Measurements from ENCODE around the gene MMP27. TPM values are rescaled to one million over a fixed set of nuclear protein-coding genes. Genes with fewer than 3 reads are reported as not detected.

The MMP27 gene
- total and polyA plus RNA-seq, 7 donors = 0.06 to 0.08 TPM; not detected in 5

DNA sequence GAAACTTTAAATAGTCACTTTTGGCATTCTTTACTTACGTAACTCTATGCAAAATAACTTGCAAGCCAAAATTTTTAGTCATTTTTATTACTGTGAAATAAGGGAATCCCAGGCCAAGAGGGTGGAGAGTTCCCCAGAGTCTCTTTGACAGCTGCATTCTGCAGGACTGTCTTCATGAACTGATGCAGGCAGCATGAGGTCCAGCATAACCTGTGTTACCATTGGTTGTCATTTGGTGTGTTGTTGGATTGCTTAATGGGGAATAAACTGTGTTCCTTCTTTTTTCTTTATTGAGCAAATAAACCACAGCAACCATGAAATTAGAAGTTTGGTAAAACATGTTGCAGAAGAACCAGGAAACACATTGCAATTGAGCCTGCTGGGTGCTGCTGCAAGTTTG lies 24.6 kb downstream of the MMP27 start:
- 22 to 34% (median 23%) methylated on average over 1 of the region's 1 CpG for WGBS, 3 donors
- H3K4me3 ChIP-seq = no peak overlapping the region
- intact Hi-C loops (cut with DNase I) = no loop called here
- H3K27me3 ChIP-seq (ENCODE audit: insufficient read depth in 3 of 3, low read length in 2 of 3) = no peaks in the 10 kb centered on the region
- ATAC-seq (peak in 3 of 4 donors; percentile 68 to 80 (median 72)), DNase-seq (peak in 1 of 2 donors; percentile 32)
- no peak overlapping the region for H3K27ac ChIP-seq
- no peak for TF ChIP-seq CTCF (IDR thresholded peaks at IDR 0.05)
- no peaks in the 10 kb centered on the region for H3K4me1 ChIP-seq
- H3K36me3 ChIP-seq (ENCODE audit: insufficient read depth in 1 of 2, low read depth in 1 of 2) = no peaks in the 10 kb centered on the region
- no peaks in the 10 kb centered on the region for H3K9me3 ChIP-seq

DNA sequence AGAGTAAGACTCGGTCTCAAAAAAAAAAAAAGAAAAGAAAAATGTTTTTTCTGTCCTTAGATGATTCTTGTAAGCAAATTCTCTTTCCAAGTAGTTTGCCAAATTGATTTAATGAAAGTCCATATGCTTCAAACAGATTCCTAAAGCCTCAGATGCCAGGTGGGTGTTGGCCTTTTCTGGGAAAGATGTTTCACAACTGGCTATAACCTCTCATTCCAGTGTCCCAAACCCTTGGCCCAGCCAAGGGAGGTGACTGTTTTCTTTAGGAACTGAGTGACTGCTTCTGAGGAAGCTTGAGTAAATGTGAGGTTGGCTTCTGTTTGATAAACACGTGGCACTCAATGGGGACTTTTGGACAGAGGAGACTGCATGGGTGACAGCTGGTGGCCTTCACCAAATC lies 27.5 kb downstream of the MMP27 start:
- WGBS, 3 donors = 39 to 63% (median 43%) methylated on average over 2 of the region's 2 CpGs

GRCh38 chr11:102676084-102676483 lies 29.5 kb downstream of the MMP27 start:
- no peak for TF ChIP-seq CTCF (IDR thresholded peaks at IDR 0.05)
- ATAC-seq (no peak), DNase-seq (no peak)
- no peak overlapping the region for H3K27ac ChIP-seq
- H3K27me3 ChIP-seq (ENCODE audit: insufficient read depth in 3 of 3, low read length in 2 of 3) = no peaks in the 10 kb centered on the region
- H3K4me3 ChIP-seq = no peak overlapping the region
- no peaks in the 10 kb centered on the region for H3K36me3 ChIP-seq (ENCODE audit: insufficient read depth in 1 of 2, low read depth in 1 of 2)
- WGBS, 3 donors = 52 to 54% (median 53%) methylated on average over 2 of the region's 2 CpGs
- intact Hi-C loops (cut with DNase I) = no loop called here
- H3K4me1 ChIP-seq = no peaks in the 10 kb centered on the region
- no peaks in the 10 kb centered on the region for H3K9me3 ChIP-seq

More for the DNA sequence above, 27.5 kb downstream of the MMP27 start:
- Histone ChIP-seq H3K36me3 (ENCODE audit: insufficient read depth in 1 of 2, low read depth in 1 of 2) (no peaks in the 10 kb centered on the region), H3K4me1 (no peaks in the 10 kb centered on the region), H3K4me3 (no peak overlapping the region), H3K27me3 (ENCODE audit: insufficient read depth in 3 of 3, low read length in 2 of 3) (no peaks in the 10 kb centered on the region), H3K27ac (no peak overlapping the region), H3K9me3 (no peaks in the 10 kb centered on the region)
- no peak for TF ChIP-seq CTCF (IDR thresholded peaks at IDR 0.05)
- intact Hi-C loops (cut with DNase I) = no loop called here
- DNase-seq (no peak), ATAC-seq (no peak)

GRCh38 chr11:102669664-102670063 lies 35.9 kb downstream of the MMP27 start:
- ATAC-seq = no peak
- H3K36me3 ChIP-seq (ENCODE audit: insufficient read depth in 1 of 2, low read depth in 1 of 2) = no peaks in the 10 kb centered on the region
- H3K27me3 ChIP-seq (ENCODE audit: insufficient read depth in 3 of 3, low read length in 2 of 3) = peaks cover 0 to 4% (median 0%) of the 10 kb centered on the region in 3 donors
- H3K9me3 ChIP-seq = no peaks in the 10 kb centered on the region
- 55 to 66% (median 61%) methylated on average over 3 of the region's 3 CpGs for WGBS, 3 donors
- no peak for TF ChIP-seq CTCF (IDR thresholded peaks at IDR 0.05)
- no peaks in the 10 kb centered on the region for H3K4me1 ChIP-seq
- H3K27ac ChIP-seq = no peak overlapping the region
- intact Hi-C loops (cut with DNase I) = loop anchor here in 1 of 2 donors (5.0 to 10.0 kb wide), 2 partner anchors 325 to 377 kb away; partner anchors contain the start of gene BIRC2
- no peak for DNase-seq
- H3K4me3 ChIP-seq = no peak overlapping the region

DNA sequence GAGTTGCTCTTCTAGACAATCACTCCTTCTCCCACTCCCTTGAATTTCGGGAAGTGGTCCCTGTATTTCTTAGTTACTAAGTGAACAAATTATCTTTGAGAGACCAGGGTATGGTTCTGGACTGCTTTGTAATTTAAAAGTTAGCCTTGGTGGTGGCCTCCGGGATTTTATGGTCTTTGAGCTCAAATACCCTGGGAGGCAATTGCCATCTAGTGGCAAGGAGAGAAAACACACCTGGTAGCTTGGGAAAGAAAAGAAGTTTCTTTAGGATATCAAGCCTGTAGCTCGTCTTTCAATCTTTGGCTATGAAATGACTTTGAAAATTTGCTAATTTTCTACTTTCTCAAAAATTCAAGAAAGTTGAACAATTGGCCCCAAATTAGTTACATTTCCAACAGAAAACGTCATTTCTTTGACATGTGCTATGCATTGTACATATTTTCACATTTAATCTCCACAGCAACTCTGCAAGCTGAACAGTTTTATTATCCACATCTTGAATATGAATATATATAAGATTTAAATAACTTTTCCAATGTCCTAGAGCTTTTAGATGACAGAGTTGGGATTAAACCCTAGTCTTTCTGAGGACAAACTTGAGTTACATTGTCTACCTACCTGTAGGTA lies 39.1 kb downstream of the MMP27 start:
- Histone ChIP-seq H3K4me3 (no peak overlapping the region), H3K36me3 (ENCODE audit: insufficient read depth in 1 of 2, low read depth in 1 of 2) (no peaks in the 10 kb centered on the region), H3K27me3 (ENCODE audit: insufficient read depth in 3 of 3, low read length in 2 of 3) (peaks cover 0 to 4% (median 0%) of the 10 kb centered on the region in 3 donors), H3K4me1 (no peaks in the 10 kb centered on the region), H3K9me3 (no peaks in the 10 kb centered on the region), H3K27ac (no peak overlapping the region)
- TF ChIP-seq CTCF (IDR thresholded peaks at IDR 0.05) = peak; percentile 60
- ATAC-seq (no peak), DNase-seq (no peak)
- WGBS, 3 donors = 7 to 8% (median 7%) methylated on average over 4 of the region's 4 CpGs
- intact Hi-C loops (cut with DNase I) = loop anchor here in 1 of 2 donors (5.0 to 10.0 kb wide), 2 partner anchors 322 to 374 kb away; partner anchors contain the start of gene BIRC2
